HT1080 (cell line): Measurements from ENCODE around the gene RSPH1. TPM values are rescaled to one million over a fixed set of nuclear protein-coding genes. Genes with fewer than 3 reads are reported as not detected.

Source experiments
- DNase-seq: peaks from one replicate; pipeline ENCODE4 v3.0.0-alpha.2; 2015; ENCODE audit warnings: low read depth
- total RNA-seq: library from RNA; depleted of rRNA; stranded (reverse); fragments of >200 nt; shearing (Covaris generic); gene quantifications from 2 replicates; pipeline ENCODE4 v1.2.3, GENCODE V29; 2014

RSPH1 gene
- total RNA-seq, 1 experiment from 2014 or later: not detected

DNA sequence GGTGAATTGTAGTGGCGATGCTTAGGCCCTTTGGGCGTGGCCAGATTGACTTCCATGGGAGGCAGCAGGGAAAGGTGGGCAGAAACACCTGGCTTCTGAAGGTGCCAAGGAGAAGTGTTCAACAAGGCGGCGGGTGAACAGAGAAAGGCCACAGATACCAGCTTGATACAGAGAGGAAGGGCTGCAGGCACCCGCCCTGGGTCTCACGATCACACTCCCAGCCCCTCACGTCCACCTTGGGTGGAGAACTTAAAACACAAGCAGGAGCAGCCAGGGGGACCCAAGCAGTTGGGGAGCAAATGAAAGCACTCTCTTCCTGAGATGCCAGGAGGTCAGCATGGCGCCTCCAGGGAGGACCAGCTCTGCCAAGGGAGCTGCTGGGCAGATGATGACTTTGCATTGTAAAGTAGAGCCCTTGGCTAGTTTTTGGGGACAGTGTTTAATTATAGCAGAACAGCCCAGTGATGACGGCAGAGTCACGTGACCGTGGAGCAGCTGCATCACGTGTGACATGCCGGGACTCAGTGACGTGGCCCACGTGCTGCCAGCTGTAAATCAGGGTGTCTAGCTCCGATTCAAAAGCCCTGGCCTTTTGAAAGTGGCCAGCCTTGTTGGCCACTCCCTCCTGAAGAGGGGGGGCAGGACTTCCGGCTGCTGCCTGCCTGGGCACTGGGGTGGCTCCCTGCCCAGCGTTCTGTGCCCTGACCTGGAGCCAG lies 36.6 kb upstream of the RSPH1 start:
- DNase-seq: no peak

DNA sequence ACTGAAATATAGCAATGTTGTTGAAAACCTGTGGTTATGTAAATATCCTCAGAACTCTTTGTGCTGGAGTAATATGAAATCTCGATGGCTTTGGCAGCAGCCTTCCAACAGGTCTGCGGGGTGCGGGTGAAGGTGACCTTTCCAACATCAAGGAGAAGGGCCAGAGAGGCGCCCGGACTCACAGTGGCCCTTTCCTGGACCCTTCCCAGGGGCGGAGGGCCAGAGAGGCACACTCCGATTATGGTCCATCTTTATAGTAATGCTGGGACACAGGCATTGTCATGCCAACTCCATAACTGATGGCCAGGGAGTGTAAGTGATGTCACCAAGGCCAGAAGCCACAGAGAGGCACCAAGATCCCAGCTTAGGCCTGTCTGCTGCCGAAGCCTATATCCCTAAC lies 35.7 kb upstream of the RSPH1 start:
- no peak for DNase-seq

DNA sequence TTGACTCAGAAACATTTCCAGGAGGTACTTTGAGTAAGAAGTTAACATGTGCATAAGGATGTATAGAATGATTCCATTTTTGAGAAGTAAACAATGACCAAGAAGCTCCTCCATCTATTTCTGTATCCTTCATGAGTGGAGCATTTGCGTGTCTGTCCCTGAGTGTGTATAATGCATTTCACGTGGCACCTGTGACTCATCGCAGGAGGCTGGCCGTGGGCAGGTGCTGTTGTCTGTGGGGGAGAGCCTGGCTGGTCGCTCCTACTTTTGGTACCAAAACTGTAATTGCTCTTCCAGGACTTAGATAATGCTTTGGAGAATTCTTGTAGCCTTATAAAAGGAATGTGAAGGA lies 34.1 kb upstream of the RSPH1 start:
- DNase-seq: no peak

DNA sequence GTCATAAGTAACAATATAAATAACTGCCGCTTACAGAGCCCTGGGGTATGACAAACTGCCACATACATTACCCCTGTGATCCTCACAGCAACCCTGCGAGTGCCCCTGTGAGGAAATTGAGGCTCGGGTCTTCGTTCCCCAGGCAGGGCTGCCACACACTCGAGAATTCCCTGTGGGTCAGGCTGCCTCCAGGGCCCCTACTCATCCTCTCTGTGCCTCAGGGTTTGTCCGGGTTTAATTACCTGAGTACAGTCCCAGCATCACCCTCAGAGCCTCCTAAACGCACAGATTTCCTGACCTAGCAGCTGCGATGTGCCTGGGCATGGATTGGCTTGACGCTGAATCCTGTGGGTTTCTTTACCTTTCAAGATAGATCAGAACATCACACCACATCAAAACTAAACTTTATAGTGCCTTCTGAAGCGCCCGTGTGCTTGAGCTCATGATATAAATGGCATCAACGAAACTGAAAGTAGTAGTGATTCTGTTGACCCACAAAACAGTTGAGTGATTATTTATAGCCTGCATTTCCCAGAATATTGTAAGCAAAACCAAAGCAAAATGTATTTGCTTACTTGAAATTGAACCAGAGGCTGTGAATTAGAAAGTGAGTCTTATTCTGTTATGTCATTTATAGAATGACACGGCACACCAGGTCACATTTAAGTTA lies 31.6 kb upstream of the RSPH1 start:
- DNase-seq: no peak

DNA sequence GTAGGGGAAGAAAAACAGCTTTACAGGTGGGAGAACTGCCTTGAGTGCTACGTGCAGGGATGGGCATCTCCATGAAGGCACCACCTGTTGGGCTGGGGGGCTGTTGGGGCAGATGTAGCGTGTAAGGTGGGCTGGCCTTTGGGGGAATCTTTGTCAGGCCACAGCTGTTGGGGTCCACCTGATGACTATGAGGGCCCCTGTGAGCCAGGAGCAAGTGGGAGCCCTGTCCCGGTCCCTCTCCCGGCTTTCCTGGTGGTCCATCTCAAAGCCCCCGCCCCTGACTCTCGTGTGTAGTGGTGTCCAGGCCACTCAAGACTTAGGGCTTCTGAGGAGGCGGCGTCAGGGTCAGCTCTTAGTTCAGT lies 31.1 kb upstream of the RSPH1 start:
- DNase-seq: no peak

DNA sequence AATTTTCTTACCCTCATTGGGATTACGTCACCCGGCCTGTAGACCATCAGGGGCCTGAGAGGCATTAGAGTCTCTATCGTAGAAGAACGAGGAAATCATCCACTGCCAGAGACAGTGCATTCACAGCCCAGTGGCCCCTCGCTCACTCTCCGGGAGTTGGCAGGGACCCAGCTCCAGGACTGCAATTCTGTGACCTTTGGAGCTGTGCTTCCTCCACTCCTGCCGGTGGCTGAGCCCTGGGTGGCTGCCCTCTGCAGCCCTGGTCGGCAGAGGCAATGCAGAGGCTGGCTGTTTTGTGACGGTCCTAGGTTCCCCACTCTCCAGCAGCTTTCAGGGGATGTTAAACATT lies 30.3 kb upstream of the RSPH1 start:
- no peak for DNase-seq

DNA sequence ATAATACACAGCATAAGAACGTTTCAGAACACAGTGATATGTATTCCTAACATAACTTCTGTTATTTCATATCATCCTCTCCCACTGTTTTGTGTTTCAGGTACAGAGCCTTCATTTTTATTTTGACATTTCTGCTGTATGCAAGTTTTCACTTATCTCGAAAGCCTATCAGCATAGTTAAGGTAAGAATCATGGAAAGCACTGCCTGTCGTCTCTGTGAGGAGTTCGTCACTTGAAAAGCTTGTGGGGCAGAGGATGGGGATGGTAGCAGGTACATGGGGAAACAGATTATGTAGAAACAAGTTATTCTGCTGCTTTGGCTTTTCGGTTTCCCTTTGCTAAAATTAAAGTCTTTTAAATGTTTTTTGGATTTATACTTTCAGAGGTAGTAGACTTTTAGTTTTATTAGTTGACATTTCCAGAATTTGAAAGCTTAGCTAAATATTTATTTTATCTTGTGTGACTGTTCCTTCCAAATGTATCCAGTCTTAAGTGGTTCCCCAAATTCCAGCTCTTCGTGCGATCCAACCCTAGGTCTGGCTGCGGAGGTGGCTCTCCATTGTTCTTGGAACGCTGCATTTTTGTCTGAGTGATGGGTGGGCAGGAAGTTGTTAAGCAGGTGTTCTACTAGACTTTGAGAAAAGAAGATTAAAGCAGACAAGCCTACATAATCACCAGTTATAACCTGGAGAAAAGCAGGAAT lies 29.8 kb upstream of the RSPH1 start:
- no peak for DNase-seq

DNA sequence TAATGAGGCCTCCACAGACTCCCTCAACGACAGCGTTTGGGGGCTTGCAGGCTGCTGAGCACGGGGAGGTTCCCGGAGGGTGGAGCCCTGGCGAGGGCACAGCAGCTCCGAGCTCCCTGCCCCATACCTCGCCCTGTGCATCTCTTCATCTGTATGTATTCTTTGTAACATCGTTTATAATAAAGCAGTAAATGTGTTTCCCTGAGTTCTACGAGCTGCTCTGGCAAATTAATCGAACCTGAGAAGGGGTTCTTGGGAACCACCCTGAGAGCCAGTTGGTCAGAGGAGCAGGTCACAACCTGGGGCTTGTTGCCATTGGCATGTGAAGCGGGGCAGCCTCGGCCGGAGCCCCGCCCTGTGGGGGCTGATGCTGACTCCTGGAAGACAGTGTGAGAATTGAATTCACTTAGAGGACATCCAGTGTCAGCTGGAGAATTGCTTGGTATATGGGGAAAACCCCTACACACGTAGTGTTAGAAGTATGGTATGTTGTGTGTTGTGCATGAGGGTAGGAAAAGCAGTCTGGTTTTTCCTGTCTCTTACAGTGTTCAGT lies 29.1 kb upstream of the RSPH1 start:
- DNase-seq: no peak

DNA sequence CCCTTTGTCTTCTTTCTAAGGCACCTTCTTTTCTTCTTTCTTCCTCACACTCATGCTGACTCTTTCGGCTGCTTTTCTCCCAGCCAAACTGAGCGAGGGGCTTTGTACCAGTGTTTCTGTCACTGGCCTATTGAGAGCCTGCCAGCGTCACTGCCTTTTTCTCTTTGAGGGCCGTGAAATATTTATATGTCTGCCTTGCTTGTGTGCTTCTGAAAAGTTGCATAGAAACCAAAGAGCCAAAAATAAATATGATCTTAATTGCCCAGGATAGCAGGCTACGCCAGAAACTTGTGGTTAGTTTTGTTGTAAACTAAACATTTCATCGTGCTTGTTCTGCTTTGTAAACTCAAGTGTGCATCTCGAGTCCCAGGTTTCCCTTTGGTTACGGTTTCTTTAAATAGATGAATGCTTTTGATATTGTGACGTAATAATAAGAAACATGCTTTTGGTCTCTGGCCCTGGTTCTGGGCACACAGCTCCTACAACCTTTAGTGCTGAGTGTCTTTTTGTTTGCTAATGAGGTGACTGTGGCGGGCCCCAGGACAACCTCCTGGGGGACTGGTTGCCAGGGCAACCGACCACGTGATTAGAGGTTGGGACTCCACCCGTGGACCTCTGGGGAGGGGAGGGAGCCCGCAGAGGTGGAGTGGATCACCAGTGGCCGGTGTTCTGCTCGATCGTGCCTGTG lies 28.5 kb upstream of the RSPH1 start:
- DNase-seq: no peak

DNA sequence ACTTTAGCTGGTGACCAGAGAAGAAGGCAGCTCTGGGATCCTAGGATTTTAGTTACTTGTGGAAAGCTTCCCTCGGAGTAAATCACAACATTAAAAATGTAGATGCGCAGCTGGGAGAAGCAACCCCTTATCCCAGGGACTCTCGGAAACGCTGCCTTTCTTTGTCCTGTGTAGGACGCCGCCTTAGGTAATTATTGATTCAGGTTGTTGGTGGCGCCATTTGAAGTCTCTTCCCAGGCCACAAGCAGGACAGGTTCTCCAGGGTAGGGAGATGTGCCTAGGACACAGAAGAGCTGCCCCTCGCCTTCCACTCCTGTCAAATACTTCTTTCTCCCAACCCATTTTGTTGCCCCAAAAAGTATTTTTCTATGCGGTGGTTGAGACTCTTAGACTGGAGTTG lies 27.9 kb upstream of the RSPH1 start:
- DNase-seq: no peak

DNA sequence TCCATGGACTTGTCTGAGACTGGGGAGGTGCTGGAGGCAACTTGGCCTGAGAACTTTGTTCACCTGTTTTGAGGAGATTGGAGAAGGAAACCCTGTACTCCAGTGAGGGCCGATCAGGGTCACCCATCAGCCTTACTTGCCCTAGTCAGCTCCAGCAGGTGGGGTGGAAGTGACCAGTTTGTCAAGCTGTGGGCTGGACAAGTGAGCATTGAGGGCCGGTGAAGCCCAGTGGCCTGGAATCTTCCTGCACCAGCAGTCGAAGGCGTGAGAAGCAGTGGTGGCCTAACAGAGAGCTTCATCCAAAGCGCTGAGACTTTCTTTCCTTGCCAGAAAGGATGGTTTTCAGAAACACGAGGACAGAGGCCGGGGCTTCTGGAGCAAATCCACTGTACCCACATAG lies 27.2 kb upstream of the RSPH1 start:
- DNase-seq: no peak

DNA sequence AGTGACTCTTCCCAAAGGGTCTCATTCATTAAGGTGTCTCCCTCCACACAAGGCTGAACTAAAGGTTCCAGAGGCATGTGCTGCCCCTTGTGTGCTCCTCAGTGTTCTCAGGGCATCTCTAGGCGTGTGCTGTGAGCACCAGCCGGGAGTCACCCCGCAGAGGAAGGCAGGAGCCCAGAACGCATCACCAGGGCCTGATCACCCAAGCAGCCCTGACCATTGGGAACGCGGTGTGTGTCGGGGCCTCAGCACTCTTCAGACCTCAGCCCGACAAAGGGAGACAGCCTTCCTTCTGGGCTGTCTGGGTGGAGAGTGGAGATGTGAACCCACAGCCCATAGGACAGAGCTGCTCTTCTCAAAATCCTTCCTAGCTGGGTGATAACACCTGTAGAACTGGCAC lies 26.7 kb upstream of the RSPH1 start:
- no peak for DNase-seq

DNA sequence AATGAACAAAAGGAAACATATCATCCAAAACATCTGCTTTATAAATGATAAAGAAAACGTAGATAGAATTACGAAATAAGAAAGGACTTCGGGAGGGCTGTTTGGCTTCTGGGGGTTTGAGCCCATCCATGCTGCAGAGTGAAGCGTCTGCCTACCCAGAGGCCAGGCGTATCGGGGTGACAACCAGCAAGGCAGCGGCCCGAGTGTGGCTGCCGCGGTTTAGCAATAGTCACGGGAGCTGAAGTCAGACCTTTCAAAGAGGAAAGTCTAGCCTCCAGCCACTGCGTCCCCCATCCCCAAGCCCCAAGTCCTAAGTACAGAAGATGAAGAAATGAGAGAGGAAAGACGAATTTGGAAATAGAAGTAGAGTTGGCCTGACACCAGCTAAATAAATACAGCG lies 26.2 kb upstream of the RSPH1 start:
- DNase-seq: no peak

DNA sequence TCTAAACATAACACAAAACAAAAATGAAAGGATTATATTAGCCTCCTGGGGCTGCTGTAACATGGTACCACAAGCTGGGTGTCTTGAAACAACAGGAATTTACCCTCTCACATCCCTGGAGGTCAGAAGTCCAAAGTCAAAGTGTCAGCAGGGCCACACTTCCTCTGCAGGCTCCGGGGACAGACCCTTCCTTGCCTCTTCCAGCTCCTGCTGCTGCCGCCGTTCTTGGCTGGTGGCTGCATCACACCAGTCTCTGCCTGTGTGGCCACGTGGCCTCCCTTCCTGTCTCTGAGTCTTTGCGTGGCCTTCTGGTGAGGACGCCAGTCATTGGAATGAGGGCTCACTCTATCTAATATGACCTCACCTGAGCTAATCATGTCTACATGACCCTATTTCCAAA lies 25.8 kb upstream of the RSPH1 start:
- DNase-seq: no peak

DNA sequence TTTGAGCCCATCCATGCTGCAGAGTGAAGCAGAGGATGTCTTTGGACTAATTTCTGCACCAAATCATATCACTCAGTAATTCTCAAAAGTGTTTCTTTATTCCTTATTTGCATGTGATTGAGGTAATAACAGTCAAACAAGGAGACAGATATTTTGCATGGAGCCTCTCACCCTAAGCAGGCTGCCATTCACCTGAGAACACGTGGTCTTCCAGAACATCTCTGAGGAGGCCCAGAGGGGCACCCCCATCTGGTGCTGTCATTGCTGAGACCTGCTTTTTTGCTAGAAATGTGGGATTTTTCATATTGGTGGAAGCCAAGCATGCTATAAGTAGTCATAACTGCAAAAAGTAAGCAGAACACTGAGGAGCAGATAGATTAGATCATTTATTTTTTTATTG lies 25.4 kb upstream of the RSPH1 start:
- no peak for DNase-seq

DNA sequence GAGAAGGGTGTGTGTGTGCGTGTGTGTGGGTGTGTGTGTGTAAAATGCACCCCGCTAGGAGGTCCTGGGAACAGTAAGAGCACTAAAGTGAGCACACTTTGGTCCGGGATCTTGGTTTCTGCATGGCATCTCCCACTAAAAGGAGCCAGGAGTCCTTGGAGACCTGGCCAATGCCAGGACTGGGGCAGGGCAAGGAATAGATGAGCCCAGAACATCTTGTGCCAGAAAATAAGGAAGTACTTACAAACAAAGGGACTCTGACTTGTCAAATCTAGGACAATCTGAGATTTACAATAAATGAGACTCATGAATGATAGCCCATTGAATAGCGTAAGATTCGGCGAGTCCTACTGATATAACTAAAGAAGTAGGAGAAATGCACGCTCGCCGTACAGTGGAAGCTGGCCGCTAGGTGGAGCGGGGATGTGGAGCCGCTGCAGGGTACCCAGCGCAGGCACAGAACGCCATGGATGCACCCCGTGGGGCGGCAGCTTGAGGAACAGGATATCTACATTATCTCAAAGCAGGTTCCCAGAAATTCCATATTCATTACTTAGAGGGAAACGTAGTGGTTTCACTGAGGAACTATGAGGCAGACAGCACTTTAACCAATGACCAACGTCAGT lies 24.7 kb upstream of the RSPH1 start:
- no peak for DNase-seq

DNA sequence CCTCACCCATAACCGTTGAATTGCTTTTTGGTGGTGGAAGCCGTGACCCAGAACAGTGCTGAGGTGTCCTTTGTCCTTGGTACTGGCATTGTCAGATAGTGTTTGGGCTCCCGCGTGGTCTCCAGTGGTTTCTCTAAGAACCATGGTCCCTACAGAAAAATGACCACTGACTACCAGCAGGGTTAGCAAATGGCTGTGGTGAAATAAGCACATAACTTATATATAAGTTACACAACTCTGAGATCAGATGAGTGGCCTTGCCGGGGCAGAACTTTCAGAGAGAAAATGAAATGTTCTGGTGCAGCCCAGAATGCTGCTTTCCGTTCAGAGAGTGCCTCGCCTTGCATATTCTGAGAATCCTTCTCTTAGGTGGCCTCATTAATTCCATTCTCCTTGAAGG lies 22.6 kb upstream of the RSPH1 start:
- DNase-seq: no peak

DNA sequence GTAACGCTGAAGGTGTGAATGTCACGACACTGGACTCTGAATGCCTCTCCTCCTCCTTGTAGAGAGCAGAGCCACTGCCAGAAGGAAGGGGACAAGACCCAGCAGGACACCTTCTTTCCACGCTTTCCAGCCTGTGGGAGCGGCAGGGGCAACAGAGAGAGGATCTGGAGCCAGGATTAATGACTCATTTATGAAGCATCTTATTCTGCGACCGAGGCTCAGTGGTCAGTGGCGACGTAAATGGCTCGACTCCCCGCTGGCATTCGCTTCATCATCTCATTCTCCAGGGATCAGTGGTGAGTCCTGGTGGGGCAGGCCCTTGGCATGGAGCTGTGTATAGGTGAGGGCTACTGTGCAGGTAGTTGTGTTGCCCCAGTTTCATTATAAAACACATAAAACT lies 22.2 kb upstream of the RSPH1 start:
- DNase-seq: peak; percentile 86

DNA sequence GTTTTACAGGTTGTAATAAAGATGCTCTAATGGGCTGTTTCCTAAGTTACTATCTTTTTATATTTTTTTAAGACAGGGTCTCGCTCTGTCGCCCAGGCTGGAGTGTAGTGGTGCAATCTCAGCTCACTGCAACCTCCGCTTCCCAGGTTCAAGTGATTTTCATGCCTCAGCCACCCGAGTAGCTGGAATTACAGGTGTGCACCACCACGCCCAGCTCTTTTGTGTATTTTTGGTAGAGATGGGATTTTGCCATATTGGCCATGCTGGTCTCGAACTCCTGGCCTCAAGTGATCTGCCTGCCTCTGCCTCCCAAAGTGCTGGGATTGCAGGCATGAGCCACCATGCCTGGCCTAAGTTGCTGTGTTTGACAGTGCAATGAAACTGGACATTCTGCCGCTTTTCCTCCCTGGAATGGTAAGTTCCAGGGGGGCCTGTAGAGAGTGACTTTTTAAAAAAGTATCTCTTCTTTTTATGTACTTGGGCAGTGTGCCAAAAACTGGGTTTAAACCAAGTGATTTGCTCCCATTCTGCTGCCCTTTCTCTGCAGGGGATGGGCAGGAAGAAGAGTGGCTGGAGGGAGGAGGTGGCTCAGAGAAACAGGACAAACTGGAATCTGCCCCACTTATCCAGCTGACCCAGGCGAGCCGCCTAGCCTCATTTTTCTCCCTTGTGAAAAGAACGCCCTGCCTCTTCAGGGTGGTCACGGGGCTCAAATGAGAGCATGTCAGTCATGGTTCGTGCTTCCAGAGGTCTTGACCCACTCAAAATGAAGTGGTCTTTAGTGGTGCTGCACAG lies 19.9 kb upstream of the RSPH1 start:
- peak; percentile 30 for DNase-seq

DNA sequence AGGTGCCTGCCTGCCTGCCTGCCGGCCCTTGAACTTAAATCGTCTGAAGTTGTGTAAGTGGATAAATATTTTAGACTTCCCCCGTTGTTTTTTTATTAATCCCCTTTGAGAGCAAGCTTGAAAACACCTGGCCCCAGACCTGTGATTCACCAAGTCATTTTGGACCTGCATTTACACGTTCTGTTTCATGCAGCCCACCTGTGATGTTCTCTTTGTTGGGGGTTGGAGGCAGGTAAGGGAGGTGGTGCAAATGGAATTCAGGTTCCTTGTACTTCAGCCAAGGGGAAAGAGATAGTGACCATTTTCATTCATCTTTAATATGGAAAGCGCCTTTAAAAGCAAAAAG lies 18.8 kb upstream of the RSPH1 start:
- DNase-seq: no peak
